H1 (cell line): ENCODE data around the gene SLC25A21.

Source experiments
- CTCF ChIP-seq, 3 experiments: IDR thresholded peaks; 1 replicate in 2 of 3; 2 replicates in 1 of 3; pipeline versions ENCODE4 v1.5.1 to v1.6.1; 2011; ENCODE audit warnings: low read length in 3 of 3, mild to moderate bottlenecking in 3 of 3, inconsistent platforms in 2 of 3, low read depth in 1 of 3, moderate library complexity in 1 of 3; ENCODE audit not compliant: insufficient read depth in 1 of 3; ENCODE audit errors: control extremely low read depth in 1 of 3
- USF2 ChIP-seq: IDR thresholded peaks from 2 replicates; pipeline ENCODE4 v1.6.1; 2011; ENCODE audit warnings: low read length, improper control_type of control experiment

GRCh38 chr14:36915081-36915480 lies 257.3 kb downstream of the SLC25A21 start:
- no peak for TF ChIP-seq USF2
- TF ChIP-seq CTCF (IDR thresholded peaks at IDR 0.05; ENCODE audit: control extremely low read depth in 1 of 3, insufficient read depth in 1 of 3, low read depth in 1 of 3, low read length in 3 of 3): no peak
